ENCODE results near the gene CSPG5.

CSPG5 gene

DNA sequence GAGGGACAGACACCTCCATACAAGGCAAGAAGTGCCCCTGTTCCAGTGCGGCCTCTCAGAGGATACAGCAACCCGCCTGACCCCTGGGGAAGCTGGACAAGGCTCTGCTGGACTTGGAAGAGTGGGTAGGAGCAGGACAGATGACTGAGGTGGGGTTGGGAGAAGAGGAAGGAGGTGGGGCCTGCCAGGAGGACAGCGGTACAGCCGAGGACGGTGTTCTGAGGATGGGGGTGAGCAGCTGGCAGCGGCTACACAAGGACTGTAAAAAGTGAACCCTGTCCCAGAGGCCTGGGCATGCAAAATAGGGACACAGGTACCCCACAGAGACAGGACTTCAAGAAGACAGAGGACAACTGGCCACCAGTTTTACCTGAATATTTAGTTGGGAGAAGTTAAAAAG is 41.7 kb downstream of the CSPG5 start:
- peak; percentile 60 for DNase-seq (ENCODE audit: low spot score)

DNA sequence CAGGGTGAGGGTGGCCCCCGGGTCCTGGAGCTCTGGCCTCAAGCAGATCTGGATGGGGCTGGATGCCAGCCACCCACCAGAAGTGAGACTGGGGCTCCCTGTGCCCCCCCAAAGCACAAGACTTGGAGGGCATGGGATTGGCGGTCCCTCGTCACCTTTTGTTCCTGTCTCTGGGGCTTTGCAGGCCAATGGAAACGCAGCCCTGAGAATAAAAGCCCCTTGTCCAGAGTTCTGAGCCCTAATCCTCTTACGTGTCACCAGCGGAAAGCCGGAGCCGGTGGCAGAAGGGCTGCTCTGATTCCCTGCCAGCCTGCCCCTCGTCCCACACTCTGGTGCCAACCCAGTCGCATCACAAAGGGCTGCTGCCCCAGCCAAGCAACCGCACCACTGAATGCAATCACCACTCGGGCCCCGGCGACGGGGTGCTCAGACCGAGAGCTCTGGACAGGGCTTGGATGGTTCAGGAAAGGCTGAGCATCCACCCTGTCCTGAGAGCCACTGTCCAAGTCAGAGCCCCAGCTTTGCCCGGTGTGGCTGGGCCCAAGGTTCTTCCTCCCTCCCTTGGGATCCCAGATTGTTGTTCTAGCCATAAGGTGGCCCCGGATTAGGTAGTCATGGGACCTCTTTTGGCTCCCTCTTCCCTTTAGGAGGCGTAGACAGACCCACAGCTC is 42.3 kb downstream of the CSPG5 start:
- DNase-seq (ENCODE audit: low spot score) = peak; percentile 91

DNA sequence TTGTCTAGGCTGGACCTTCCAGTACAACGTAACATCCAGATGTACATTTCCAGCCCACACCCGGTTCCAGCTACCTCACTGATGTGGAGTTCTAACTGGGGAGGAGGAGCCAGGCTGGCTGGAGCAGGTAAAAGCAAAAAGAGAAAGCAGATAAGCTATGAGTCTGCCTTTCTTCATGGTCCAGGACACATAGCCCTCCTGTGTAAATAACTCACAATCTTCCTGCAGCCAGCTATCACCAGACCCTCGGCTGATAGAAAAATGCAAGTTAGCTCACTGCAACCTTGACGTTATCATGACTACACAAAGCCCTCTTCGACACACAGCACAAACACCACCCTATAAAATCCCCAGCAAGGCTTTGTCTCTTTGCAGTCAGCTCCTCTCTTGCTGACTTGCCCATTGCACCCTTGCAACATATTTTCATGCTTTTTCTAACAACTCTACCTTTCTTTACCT is 44.6 kb downstream of the CSPG5 start:
- DNase-seq (ENCODE audit: low spot score) = no peak

DNA sequence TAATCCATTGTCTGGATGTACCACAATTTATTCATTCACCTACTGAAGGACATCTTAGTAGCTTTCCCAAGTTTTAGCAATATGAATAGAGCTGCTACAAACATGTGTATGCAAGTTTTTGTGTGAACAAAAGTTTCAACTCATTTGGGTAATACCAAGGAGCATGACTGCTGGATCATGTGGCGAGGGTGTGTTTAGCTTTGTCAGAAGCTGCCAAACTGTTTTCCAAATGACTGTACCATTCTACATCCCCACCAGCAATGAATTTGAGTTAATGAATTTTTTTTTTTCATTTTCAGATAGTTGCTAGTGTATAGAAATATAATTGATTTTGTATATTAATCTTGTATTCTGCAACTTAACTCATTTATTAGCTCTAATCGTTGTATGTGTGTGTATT is 45.2 kb downstream of the CSPG5 start:
- DNase-seq (ENCODE audit: low spot score) = no peak

DNA sequence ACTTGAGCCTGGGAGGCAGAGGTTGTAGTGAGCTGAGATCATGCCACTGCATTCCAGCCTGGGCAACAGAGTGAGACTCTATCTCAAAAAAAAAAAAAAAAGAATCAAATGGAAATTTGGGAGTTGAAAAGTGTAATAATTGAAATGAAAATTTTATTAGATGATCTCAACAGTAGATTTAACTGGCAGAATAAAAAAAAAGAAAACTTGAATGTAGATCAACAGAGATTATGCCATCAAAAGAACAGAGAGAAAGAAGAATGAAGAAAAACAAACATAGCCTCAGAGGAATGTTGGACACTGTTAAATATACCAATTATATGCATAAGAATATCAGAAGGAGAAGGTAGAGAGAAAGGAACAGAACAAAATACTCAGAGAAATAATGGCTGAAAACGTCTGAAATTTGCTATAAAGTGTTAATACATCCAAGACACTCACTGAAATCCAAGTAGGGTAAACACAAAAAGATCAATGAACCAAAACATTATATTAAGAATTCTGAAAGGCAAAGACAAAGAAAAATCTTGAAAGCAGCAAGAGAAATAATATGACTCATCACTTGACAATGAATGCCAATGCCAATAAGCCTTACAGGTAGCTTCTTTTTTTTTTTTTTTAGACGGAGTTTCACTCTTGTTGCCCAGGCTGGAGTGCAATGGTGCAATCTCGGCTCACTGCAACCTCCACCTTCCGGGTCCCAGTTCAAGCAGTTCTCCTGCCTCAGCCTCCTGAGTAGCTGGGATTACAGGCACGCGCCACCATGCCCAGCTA is 50.5 kb downstream of the CSPG5 start:
- DNase-seq (ENCODE audit: low spot score) = no peak

DNA sequence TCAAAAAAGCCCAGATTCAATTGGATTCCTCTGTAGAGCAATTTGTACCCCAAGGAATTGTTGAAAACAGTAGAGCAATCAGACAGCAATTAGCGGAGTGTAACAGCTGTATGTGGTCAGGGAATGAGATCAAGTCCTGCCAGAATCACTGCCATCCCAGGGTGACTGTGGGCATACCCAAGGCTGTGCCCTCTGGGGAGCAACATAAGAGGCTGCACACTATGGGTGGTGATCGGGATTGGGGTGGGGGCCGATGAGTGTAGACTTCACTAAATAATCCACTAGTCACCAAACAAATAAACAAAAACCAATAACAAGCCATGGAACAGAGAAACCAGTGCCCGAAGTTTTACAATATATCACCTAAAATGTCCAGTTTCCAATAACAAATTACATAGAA is 53.0 kb downstream of the CSPG5 start:
- no peak for DNase-seq (ENCODE audit: low spot score)

DNA sequence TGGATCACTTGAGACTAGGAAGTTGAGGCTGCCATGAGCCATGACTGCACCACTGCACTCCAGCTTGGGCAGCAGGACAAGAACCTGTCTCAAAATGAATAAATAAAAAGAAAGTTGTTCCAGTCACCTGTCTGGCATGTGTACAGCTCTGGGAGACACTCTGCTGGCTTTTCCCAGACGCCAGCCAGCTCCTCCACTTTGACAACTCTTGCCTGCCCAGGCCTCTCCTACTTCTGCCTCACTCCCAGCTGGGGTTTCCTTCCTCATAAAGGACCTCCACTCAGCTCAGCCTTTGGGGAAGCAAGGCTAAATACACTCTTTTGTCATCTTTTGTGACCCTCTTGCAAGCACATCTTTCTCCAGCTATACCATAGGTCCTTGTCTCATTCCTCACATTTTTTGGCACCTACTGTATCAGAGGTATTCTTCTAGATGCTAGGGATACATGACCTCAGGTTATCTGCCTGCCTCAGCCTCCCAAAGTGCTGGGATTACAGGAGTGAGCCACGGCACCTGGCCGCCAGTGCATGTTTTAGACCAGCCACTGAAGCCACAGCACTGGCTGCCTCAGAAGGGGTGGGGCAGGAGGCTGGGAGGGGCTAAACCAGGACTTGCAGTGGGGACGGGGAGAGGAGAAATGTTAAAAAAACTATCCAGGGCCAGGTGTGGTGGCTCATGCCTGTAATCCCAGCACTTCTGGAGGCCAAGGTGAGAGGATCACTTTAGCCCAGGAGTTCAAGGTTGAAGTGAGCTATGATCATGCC is 55.2 kb downstream of the CSPG5 start:
- no peak for DNase-seq (ENCODE audit: low spot score)

DNA sequence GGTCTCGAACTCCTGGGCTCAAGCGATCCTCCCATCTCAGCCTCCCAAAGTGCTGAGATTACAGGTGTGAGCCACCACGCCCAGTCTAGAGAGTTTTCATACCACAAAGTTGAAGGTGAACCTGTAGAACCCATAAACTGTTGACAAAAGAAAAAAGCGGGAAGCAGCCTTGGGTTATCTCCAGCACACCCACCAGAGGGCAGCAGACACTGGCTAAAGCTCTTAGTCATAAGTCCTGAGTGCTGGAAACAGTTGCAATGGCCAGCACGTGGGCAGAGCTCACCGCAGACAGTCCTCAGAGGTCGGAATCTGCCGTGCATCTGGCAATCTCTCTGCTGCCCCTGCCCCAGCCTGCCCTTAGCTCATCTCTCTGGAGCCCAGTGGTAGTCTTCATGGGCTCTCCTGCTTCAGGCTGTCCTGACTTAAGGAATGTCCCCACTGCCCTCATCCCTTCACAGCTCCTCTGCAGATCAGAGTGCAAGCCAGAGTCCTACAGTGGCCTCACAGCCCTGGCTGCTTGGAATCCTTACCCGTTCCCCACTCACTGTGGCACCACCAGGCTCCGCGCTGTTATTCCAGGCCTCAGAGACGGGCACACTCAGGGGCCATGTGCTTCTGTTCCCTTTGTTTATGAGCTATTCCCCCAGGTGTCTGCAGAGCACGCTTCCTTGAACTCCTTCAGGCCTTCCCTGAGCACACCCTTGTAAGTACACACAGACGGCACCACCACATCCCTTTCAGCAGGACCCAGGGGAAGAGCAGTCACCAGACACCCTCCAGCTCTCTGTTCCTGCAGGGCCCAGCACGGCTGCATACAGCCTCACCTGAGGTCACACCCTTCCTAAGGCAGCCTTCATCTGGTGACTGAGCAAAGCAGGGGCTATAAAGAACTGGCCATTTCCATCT is 56.3 kb downstream of the CSPG5 start:
- peak; percentile 85 for DNase-seq (ENCODE audit: low spot score)

DNA sequence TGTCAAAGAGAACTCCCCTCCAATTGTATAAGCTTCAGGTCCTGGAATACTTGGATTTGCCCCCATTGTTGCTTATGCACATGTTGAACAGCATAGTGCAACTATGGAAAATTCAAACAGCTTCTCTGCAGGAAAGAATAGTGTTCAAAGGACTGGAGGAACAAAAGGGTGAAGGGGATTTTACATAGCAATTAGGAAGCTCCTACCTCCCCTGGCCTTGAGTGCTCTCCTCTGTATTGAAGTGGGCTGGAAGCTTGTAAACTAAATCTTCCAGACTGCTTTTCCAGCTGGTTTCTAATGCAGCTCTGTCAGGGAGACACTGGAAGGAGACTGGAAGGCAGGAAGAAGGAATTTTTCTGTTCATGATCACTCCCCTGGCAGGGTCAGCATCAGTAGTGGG is 57.9 kb downstream of the CSPG5 start:
- DNase-seq (ENCODE audit: low spot score) = no peak

DNA sequence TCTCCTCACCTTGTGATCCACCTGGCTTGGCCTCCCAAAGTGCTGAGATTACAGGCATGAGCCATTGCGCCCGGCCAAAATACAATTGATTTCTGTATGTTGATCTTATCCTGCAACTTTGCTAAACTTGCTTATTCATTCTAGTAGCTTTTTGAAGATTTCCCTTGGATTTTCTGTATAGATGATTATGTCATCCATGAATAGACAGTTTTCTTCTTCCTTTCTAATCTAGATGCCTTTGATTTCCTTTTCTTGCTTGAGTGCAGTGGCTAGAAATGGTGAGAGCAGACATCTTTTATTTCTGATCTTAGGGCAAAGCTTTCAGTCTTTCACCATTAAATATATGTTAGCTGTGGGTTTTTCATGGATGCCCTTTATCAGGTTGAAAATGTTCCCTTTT is 60.7 kb downstream of the CSPG5 start:
- no peak for DNase-seq (ENCODE audit: low spot score)

DNA sequence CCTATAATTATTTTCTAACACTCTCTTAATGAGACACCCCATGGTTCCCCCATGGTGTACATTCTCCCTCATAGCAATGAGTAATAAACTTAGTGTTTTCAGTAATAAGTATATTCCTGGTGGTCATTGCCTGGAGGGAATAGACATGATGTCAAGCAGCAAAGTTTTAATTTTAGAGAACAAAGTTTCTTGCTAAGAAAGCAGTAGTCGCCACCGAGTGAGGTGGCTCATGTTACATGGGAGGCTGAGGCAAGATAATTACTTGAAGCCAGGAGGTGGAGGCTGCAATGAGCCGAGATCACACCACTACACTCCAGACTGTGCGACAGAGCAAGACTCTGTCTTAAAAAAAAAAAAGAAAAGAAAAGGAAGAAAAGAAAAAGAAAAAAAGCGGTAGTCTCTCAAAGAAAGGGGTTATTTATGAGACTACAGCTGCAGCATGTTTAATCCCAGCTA is 62.8 kb downstream of the CSPG5 start:
- peak; percentile 37 for DNase-seq (ENCODE audit: low spot score)

DNA sequence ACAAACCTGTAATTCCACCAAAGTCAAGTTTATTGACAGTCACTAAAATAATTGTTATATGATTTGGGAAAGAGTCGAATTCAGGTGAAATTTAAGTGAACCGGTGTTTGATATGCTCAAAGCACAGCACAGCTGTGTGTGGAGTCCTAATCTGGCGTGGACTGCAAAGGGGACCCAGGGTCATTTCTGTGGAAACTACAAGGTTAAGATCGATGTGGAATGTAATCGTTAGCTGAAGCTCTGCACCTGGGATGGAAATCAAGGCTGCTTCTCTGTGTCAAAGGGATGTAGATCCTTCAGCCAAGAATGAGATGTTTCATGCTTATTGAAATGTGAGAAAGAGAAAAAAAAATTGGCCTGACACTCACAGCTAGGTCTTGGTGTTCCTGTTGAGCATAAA is 63.6 kb downstream of the CSPG5 start:
- no peak for DNase-seq (ENCODE audit: low spot score)

DNA sequence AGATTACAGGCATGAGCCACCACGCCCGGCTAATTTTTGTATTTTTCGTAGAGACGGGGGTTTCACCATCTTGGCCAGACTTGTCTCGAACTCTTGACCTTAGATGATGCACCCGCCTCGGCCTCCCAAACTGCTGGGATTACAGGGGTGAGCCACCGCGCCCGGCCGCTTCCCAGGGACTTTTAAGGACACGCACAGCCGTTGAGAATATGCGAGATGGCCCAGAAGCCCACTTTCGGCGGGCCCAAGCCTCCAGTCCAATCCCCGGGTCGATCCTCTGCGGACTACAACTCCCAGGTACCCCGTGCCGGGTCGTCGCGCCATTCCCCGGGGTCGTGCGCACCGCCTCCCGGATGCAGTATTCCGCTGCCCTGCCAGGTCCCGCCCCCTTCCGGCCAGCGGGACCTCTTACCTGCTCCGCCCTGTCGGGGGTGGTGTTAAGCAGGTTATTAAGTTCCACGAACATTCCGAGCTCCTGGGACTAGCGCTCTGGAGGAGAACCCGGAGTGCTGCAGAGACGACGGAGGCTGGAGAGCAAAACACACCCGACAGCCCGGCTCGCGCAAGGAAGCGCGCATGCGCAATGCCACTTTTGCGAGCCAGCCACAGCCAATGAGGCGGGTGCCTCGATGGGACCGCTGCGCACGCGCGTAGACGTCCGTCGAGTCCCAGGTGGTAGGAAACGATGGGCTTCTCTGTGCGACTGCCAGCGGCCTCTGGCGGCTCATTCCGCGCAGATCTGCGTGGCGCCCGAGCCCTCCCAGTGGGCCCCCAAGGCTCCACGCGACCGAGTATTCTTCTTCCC is 65.3 kb downstream of the CSPG5 start, which contains the start of gene ELP6:
TSS of gene ELP6 (minus strand) at position 588 of the 805 bp plus-strand sequence. CDS start at position 466, 122 bp downstream.
- DNase-seq (ENCODE audit: low spot score) = peak; percentile 98

DNA sequence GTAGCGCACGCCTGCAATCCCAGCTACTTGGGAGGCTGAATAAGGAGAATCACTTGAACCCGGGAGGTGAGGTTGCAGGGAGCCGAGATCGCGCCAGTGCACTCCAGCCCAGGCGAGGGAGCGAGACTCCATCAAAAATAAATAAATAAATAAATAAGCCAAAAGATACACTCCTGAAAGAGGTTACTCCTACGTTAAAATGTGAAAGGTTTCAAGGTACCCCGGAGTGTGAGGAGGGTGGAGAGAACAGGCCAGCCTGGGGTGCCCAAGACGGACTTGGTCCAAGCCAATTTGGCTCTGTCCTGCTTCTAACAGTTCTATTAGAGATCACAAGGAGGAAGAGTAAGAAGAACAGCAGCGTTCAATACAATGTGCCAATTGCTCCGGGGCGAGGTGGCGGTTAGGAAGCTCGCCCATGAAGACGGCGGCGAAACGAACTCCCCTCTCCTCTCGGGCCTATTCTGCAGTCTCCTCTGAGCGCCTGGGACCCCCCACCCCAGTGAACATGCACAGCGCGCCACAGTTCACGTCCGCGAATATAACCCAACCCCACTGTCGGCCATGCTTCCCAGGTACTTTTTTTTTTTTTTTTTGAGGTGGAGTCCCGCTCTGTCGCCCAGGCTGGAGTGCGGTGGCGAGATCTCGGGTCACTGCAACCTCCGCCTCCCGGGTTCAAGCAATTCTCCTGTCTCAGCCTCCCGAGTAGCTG is 66.1 kb downstream of the CSPG5 start:
- DNase-seq (ENCODE audit: low spot score) = peak; percentile 46
